ENCODE measurements around the gene CARTPT. TPM values are rescaled to one million over a fixed set of nuclear protein-coding genes. Genes with fewer than 3 reads are reported as not detected.
A peak's percentile ranks its signal among the peaks of the same experiment; 100 is the strongest.

The CARTPT gene
- total RNA-seq = under 1 TPM in 1 of 8 experiments, not detected in 7; 0.29 TPM

- WGBS, 10 experiments = 0 to 39% (median 2%) methylated on average over 1 to 29 of the region's 65 CpGs; no CpG with 5 or more reads in 4 of the 10 experiments
- in situ Hi-C loops (cut with MboI; ENCODE audit: low pct_unique_long_range_greater_than_20kb in 2 of 9, low sequenced_read_pairs in 9 of 9, unreplicated experiment in 9 of 9) = no loop called here
- peak; percentile 21 to 92 (median 60) for ATAC-seq (replicated peaks in 6 of 8)
- H3K4me1 ChIP-seq (replicated peaks in 1 of 2) = peaks cover 5 to 10% of the 10 kb centered on the region in 2 donors
- H3K27ac ChIP-seq = no peak within 1 kb of the TSS
- H3K4me3 ChIP-seq = peak within 1 kb of the TSS; percentile 3 to 15 (median 5)
Observed at GRCh38 chr5:71719063-71719964, at the start of gene CARTPT. CARTPT (plus strand) TSS chr5:71719275; CDS start chr5:71719294, 19 bp downstream.

- no peak for ATAC-seq (replicated peaks in 6 of 8)
- in situ Hi-C loops (cut with MboI; ENCODE audit: low pct_unique_long_range_greater_than_20kb in 2 of 9, low sequenced_read_pairs in 9 of 9, unreplicated experiment in 9 of 9) = no loop called here
- no peak overlapping the region for H3K4me3 ChIP-seq
- no peak overlapping the region for H3K27ac ChIP-seq
- no peaks in the 10 kb centered on the region for H3K4me1 ChIP-seq (replicated peaks in 1 of 2)
- 0 to 100% (median 67%) methylated on average over 1 of the region's 1 CpG; no CpG with 5 or more reads in 2 of the 10 experiments for whole genome bisulfite sequencing, 10 experiments
Observed at GRCh38 chr5:71677977-71678376, 41.1 kb upstream of the CARTPT start.

GRCh38 chr5:71679714-71680113, 39.4 kb upstream of the CARTPT start:
- in situ Hi-C loops (cut with MboI; ENCODE audit: low pct_unique_long_range_greater_than_20kb in 2 of 9, low sequenced_read_pairs in 9 of 9, unreplicated experiment in 9 of 9) = no loop called here

GRCh38 chr5:71680510-71680909, 38.6 kb upstream of the CARTPT start:
- 0 to 100% (median 89%) methylated on average over 1 to 2 of the region's 2 CpGs; no CpG with 5 or more reads in 2 of the 10 experiments for WGBS, 10 experiments
- ATAC-seq (replicated peaks in 6 of 8) = no peak
- in situ Hi-C loops (cut with MboI; ENCODE audit: low pct_unique_long_range_greater_than_20kb in 2 of 9, low sequenced_read_pairs in 9 of 9, unreplicated experiment in 9 of 9) = no loop called here
- no peaks in the 10 kb centered on the region for H3K4me1 ChIP-seq (replicated peaks in 1 of 2)
- no peak overlapping the region for H3K27ac ChIP-seq
- H3K4me3 ChIP-seq = no peak overlapping the region

More at GRCh38 chr5:71679714-71680113, 39.4 kb upstream of the CARTPT start:
- Histone ChIP-seq H3K4me1 (replicated peaks in 1 of 2) (no peaks in the 10 kb centered on the region), H3K27ac (no peak overlapping the region), H3K4me3 (no peak overlapping the region)
- ATAC-seq (replicated peaks in 6 of 8) = no peak
- WGBS, 10 experiments = 0 to 90% (median 73%) methylated on average over 2 to 5 of the region's 5 CpGs

- no peak for ATAC-seq (replicated peaks in 6 of 8)
- Histone ChIP-seq H3K27ac (no peak overlapping the region), H3K4me3 (no peak overlapping the region), H3K4me1 (replicated peaks in 1 of 2) (no peaks in the 10 kb centered on the region)
- 0 to 100% (median 72%) methylated on average over 1 to 3 of the region's 3 CpGs for WGBS, 10 experiments
- in situ Hi-C loops (cut with MboI; ENCODE audit: low pct_unique_long_range_greater_than_20kb in 2 of 9, low sequenced_read_pairs in 9 of 9, unreplicated experiment in 9 of 9) = no loop called here
Observed at GRCh38 chr5:71681296-71681695, 37.8 kb upstream of the CARTPT start.

- ATAC-seq (replicated peaks in 6 of 8) = no peak
Observed at GRCh38 chr5:71684309-71684708, 34.8 kb upstream of the CARTPT start.

GRCh38 chr5:71693828-71694427, 25.1 kb upstream of the CARTPT start:
- Histone ChIP-seq H3K27ac (no peak overlapping the region), H3K4me3 (no peak overlapping the region), H3K4me1 (replicated peaks in 1 of 2) (peaks cover 0 to 11% of the 10 kb centered on the region in 2 donors)
- in situ Hi-C loops (cut with MboI; ENCODE audit: low pct_unique_long_range_greater_than_20kb in 2 of 9, low sequenced_read_pairs in 9 of 9, unreplicated experiment in 9 of 9) = no loop called here
- ATAC-seq (replicated peaks in 6 of 8) = peak in 5 of 8 experiments; percentile 36 to 98 (median 77)
- WGBS, 10 experiments = 0 to 100% (median 16%) methylated on average over 1 to 7 of the region's 7 CpGs

More at GRCh38 chr5:71684309-71684708, 34.8 kb upstream of the CARTPT start:
- in situ Hi-C loops (cut with MboI; ENCODE audit: low pct_unique_long_range_greater_than_20kb in 2 of 9, low sequenced_read_pairs in 9 of 9, unreplicated experiment in 9 of 9) = no loop called here
- Histone ChIP-seq H3K4me1 (replicated peaks in 1 of 2) (no peaks in the 10 kb centered on the region), H3K4me3 (no peak overlapping the region), H3K27ac (no peak overlapping the region)
- 78 to 86% (median 80%) methylated on average over 1 of the region's 2 CpGs; no CpG with 5 or more reads in 7 of the 10 experiments for WGBS, 10 experiments

- Histone ChIP-seq H3K4me1 (replicated peaks in 1 of 2) (peaks cover 0 to 11% of the 10 kb centered on the region in 2 donors), H3K27ac (no peak overlapping the region), H3K4me3 (no peak overlapping the region)
- ATAC-seq (replicated peaks in 6 of 8) = no peak
- 64 to 100% (median 93%) methylated on average over 1 to 7 of the region's 8 CpGs; no CpG with 5 or more reads in 3 of the 10 experiments for WGBS, 10 experiments
- in situ Hi-C loops (cut with MboI; ENCODE audit: low pct_unique_long_range_greater_than_20kb in 2 of 9, low sequenced_read_pairs in 9 of 9, unreplicated experiment in 9 of 9) = no loop called here
Observed at GRCh38 chr5:71695071-71695470, 24.0 kb upstream of the CARTPT start.

- Histone ChIP-seq H3K4me1 (replicated peaks in 1 of 2) (peaks cover 0 to 11% of the 10 kb centered on the region in 2 donors), H3K27ac (no peak overlapping the region), H3K4me3 (no peak overlapping the region)
- in situ Hi-C loops (cut with MboI; ENCODE audit: low pct_unique_long_range_greater_than_20kb in 2 of 9, low sequenced_read_pairs in 9 of 9, unreplicated experiment in 9 of 9) = no loop called here
- ATAC-seq (replicated peaks in 6 of 8) = peak in 1 of 8 experiments; percentile 27
Observed at GRCh38 chr5:71695595-71695994, 23.5 kb upstream of the CARTPT start.

- Histone ChIP-seq H3K4me1 (replicated peaks in 1 of 2) (peaks cover 0 to 11% of the 10 kb centered on the region in 2 donors), H3K27ac (no peak overlapping the region), H3K4me3 (no peak overlapping the region)
- in situ Hi-C loops (cut with MboI; ENCODE audit: low pct_unique_long_range_greater_than_20kb in 2 of 9, low sequenced_read_pairs in 9 of 9, unreplicated experiment in 9 of 9) = no loop called here
- no peak for ATAC-seq (replicated peaks in 6 of 8)
- WGBS, 10 experiments = 20 to 83% (median 81%) methylated on average over 1 to 3 of the region's 14 CpGs; no CpG with 5 or more reads in 6 of the 10 experiments
Observed at GRCh38 chr5:71697967-71698366, 21.1 kb upstream of the CARTPT start.

GRCh38 chr5:71699233-71699632, 19.8 kb upstream of the CARTPT start:
- in situ Hi-C loops (cut with MboI; ENCODE audit: low pct_unique_long_range_greater_than_20kb in 2 of 9, low sequenced_read_pairs in 9 of 9, unreplicated experiment in 9 of 9) = no loop called here
- H3K4me1 ChIP-seq (replicated peaks in 1 of 2) = peaks cover 0 to 3% of the 10 kb centered on the region in 2 donors
- 35 to 100% (median 78%) methylated on average over 1 to 2 of the region's 2 CpGs for WGBS, 10 experiments
- no peak overlapping the region for H3K27ac ChIP-seq
- ATAC-seq (replicated peaks in 6 of 8) = no peak
- no peak overlapping the region for H3K4me3 ChIP-seq

- Histone ChIP-seq H3K27ac (no peak overlapping the region), H3K4me1 (replicated peaks in 1 of 2) (no peaks in the 10 kb centered on the region), H3K4me3 (no peak overlapping the region)
- peak in 1 of 8 experiments; percentile 30 for ATAC-seq (replicated peaks in 6 of 8)
- WGBS, 10 experiments = 31 to 100% (median 88%) methylated on average over 1 to 2 of the region's 2 CpGs; no CpG with 5 or more reads in 1 of the 10 experiments
- in situ Hi-C loops (cut with MboI; ENCODE audit: low pct_unique_long_range_greater_than_20kb in 2 of 9, low sequenced_read_pairs in 9 of 9, unreplicated experiment in 9 of 9) = no loop called here
Observed at GRCh38 chr5:71699751-71700150, 19.3 kb upstream of the CARTPT start.

- in situ Hi-C loops (cut with MboI; ENCODE audit: low pct_unique_long_range_greater_than_20kb in 2 of 9, low sequenced_read_pairs in 9 of 9, unreplicated experiment in 9 of 9) = no loop called here
- no peak overlapping the region for H3K4me3 ChIP-seq
- no peaks in the 10 kb centered on the region for H3K4me1 ChIP-seq (replicated peaks in 1 of 2)
- H3K27ac ChIP-seq = no peak overlapping the region
- ATAC-seq (replicated peaks in 6 of 8) = no peak
Observed at GRCh38 chr5:71700803-71701202, 18.3 kb upstream of the CARTPT start.

All from motor neuron (in vitro differentiated cells).